Esophagus squamous epithelium (tissue), 5 donors: ENCODE results near the gene KCNH1. TPM values are rescaled to one million over a fixed set of nuclear protein-coding genes. Genes with fewer than 3 reads are reported as not detected.

ENCODE experiments used
- DNase-seq: peaks from one replicate; lab custom pipeline; 2025; lab: John Stamatoyannopoulos, UW
- H3K27ac ChIP-seq, 4 donors: fragments of 200-600 bp; sonication (generic); one replicate each; pipeline ENCODE4 v1.5.1; 2016 to 2019; ENCODE audit warnings: mild to moderate bottlenecking in 1 of 4
- H3K27me3 ChIP-seq, 4 donors: fragments of 200-600 bp; sonication (generic); 1 replicate in 3 of 4; 2 replicates in 1 of 4; pipeline versions ENCODE4 v1.5.1 to v1.6.0; 2017 to 2021; ENCODE audit warnings: antibody characterized with exemption in 1 of 4
- H3K36me3 ChIP-seq, 3 donors: fragments of 200-600 bp; sonication (generic); one replicate each; pipeline ENCODE4 v1.5.1; 2016 to 2019
- H3K4me1 ChIP-seq, 3 donors: fragments of 200-600 bp; sonication (generic); one replicate each; pipeline ENCODE4 v1.5.1; 2017 to 2019
- H3K4me3 ChIP-seq, 4 donors: fragments of 200-600 bp; sonication (generic); 1 replicate in 3 of 4; 2 replicates in 1 of 4; pipeline ENCODE4 v1.5.1; 2016 to 2019; ENCODE audit warnings: mild to moderate bottlenecking in 2 of 4, moderate library complexity in 1 of 4
- H3K9me3 ChIP-seq, 3 donors: fragments of 200-600 bp; sonication (generic); one replicate each; pipeline ENCODE4 v1.5.1; 2016 to 2019
- CTCF ChIP-seq, 6 experiments: fragments of 450-650 bp in 4 of 6; fragments of 200-600 bp in 2 of 6; sonication (generic) in 2 of 6; IDR thresholded peaks; one replicate each; pipeline ENCODE4 v1.5.1; 2016 to 2019; ENCODE audit warnings: antibody characterized with exemption in 6 of 6, mild to moderate bottlenecking in 4 of 6, moderate library complexity in 4 of 6
- POLR2A ChIP-seq, 4 donors: fragments of 450-650 bp; IDR thresholded peaks; one replicate each; pipeline ENCODE4 v1.6.1; 2017; ENCODE audit warnings: antibody characterized with exemption in 4 of 4, mild to moderate bottlenecking in 4 of 4, moderate library complexity in 3 of 4
- whole genome bisulfite sequencing, 2 donors: methylation state at CpG; one replicate each; pipeline ENCODE4 v1.1.5; 2018; 5-methylcytosine and 5-hydroxymethylcytosine counted together
- intact Hi-C: fragments of 100-400 bp; cut with DNase I; formaldehyde crosslinking; loops from one replicate; pipeline ENCODE4 v1.15.0; 2022
- total RNA-seq, 4 donors: library from RNA; depleted of rRNA; stranded (reverse); fragments of >200 nt; gene quantifications; one replicate each; pipeline ENCODE4 v1.1.0, GENCODE V29; 2016
- donor health status: DM: yes; HTN: yes; CAD: no.

The KCNH1 gene
- total RNA-seq, 4 donors from 2014 or later = 0.57 to 1.0 (median 0.83) TPM; not detected in 1

- TF ChIP-seq POLR2A (IDR thresholded peaks at IDR 0.05) (no peak), CTCF (IDR thresholded peaks at IDR 0.05) (no peak)
- no peaks in the 10 kb centered on the region for H3K36me3 ChIP-seq
- 56 to 67% methylated on average over 1 of the region's 1 CpG for WGBS, 2 donors
- H3K27me3 ChIP-seq = no peaks in the 10 kb centered on the region
- H3K27ac ChIP-seq = no peak overlapping the region
- no peaks in the 10 kb centered on the region for H3K9me3 ChIP-seq
- H3K4me1 ChIP-seq = no peaks in the 10 kb centered on the region
- DNase-seq = no peak
- H3K4me3 ChIP-seq = no peak overlapping the region
- intact Hi-C loops = no loop called here
Observed at GRCh38 chr1:210696709-210697108, 437.2 kb downstream of the KCNH1 start.

GRCh38 chr1:210695026-210695425 is 438.9 kb downstream of the KCNH1 start:
- no peak for TF ChIP-seq CTCF (IDR thresholded peaks at IDR 0.05)
- TF ChIP-seq POLR2A (IDR thresholded peaks at IDR 0.05) = no peak
- no peaks in the 10 kb centered on the region for H3K4me1 ChIP-seq
- H3K27ac ChIP-seq = no peak overlapping the region
- H3K9me3 ChIP-seq = no peaks in the 10 kb centered on the region
- H3K36me3 ChIP-seq = no peaks in the 10 kb centered on the region
- no peak overlapping the region for H3K4me3 ChIP-seq
- WGBS, 2 donors = 60 to 63% methylated on average over 1 of the region's 1 CpG
- intact Hi-C loops = no loop called here
- no peak for DNase-seq
- no peaks in the 10 kb centered on the region for H3K27me3 ChIP-seq

GRCh38 chr1:210692796-210693195 is 441.2 kb downstream of the KCNH1 start:
- DNase-seq = no peak
- Histone ChIP-seq H3K36me3 (no peaks in the 10 kb centered on the region), H3K4me3 (no peak overlapping the region), H3K27me3 (no peaks in the 10 kb centered on the region), H3K27ac (no peak overlapping the region), H3K9me3 (no peaks in the 10 kb centered on the region), H3K4me1 (no peaks in the 10 kb centered on the region)
- TF ChIP-seq CTCF (IDR thresholded peaks at IDR 0.05) (no peak), POLR2A (IDR thresholded peaks at IDR 0.05) (no peak)
- intact Hi-C loops = no loop called here
- 58 to 65% methylated on average over 7 of the region's 7 CpGs for WGBS, 2 donors

- Histone ChIP-seq H3K4me1 (no peaks in the 10 kb centered on the region), H3K4me3 (no peak overlapping the region), H3K9me3 (no peaks in the 10 kb centered on the region), H3K27ac (no peak overlapping the region), H3K27me3 (no peaks in the 10 kb centered on the region), H3K36me3 (no peaks in the 10 kb centered on the region)
- intact Hi-C loops = no loop called here
- 78 to 89% methylated on average over 6 of the region's 6 CpGs for WGBS, 2 donors
- no peak for TF ChIP-seq CTCF (IDR thresholded peaks at IDR 0.05)
- no peak for DNase-seq
Observed at GRCh38 chr1:210691039-210691610, 442.8 kb downstream of the KCNH1 start.

GRCh38 chr1:210690236-210690635 is 443.7 kb downstream of the KCNH1 start:
- WGBS, 2 donors = 95 to 98% methylated on average over 5 of the region's 5 CpGs
- Histone ChIP-seq H3K4me1 (no peaks in the 10 kb centered on the region), H3K27me3 (no peaks in the 10 kb centered on the region), H3K27ac (no peak overlapping the region), H3K9me3 (no peaks in the 10 kb centered on the region), H3K4me3 (no peak overlapping the region), H3K36me3 (no peaks in the 10 kb centered on the region)
- intact Hi-C loops = no loop called here
- DNase-seq = no peak
- TF ChIP-seq CTCF (IDR thresholded peaks at IDR 0.05) = no peak
- no peak for TF ChIP-seq POLR2A (IDR thresholded peaks at IDR 0.05)
